Nephron progenitor cell (in vitro differentiated cells): ENCODE data around the gene TENT5C.

Experiments used
- DNase-seq: peaks from one replicate; pipeline ENCODE4 v3.0.0; 2021
- H3K27ac Mint-ChIP-seq: 2 replicates; pipeline ENCODE4 v1.8.0; 2021; ENCODE audit warnings: mild to moderate bottlenecking, moderate library complexity, mixed read lengths
- H3K27me3 Mint-ChIP-seq: 2 replicates; pipeline ENCODE4 v1.8.0; 2021; ENCODE audit warnings: mild to moderate bottlenecking, low read depth, mixed read lengths; ENCODE audit not compliant: poor library complexity
- H3K36me3 Mint-ChIP-seq: 2 replicates; pipeline ENCODE4 v1.8.0; 2021; ENCODE audit warnings: low read depth, mixed read lengths
- H3K4me1 Mint-ChIP-seq: 2 replicates; pipeline ENCODE4 v1.8.0; 2021; ENCODE audit warnings: mixed read lengths
- H3K4me3 Mint-ChIP-seq: 2 replicates; pipeline ENCODE4 v1.8.0; 2021; ENCODE audit warnings: mild to moderate bottlenecking, moderate library complexity, mixed read lengths
- H3K9me3 Mint-ChIP-seq: 2 replicates; pipeline ENCODE4 v1.8.0; 2021; ENCODE audit warnings: mild to moderate bottlenecking, moderate library complexity, mixed read lengths
- TF ChIP-seq, protein P1 (sequence below): fragments of 200-600 bp; sonication (generic); IDR thresholded peaks from 2 replicates; pipeline ENCODE4 v1.5.0; 2021; ENCODE audit warnings: antibody characterized with exemption

Gene TENT5C

DNA sequence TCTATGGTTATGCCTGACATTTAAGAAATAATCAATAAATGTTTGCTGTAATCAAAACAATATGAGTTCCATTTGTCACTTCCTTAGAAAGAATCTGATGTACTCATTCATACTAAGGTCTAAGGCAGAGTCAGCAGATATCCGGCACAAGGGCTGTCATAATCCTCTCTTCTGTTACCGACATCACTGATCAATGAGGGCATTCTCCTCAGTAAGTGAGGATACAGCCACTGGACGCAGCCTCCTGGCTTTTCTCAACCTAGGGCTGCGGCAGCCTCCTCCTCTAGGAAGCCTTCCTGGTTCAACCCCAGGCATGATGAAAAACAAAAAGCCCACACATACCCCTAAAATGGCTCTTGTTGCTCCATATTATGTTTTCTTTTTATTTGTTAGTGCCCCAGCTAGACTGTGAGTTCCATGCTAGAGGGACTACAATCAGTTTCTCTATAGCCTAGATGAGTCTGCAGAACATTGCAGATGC lies 40.7 kb upstream of the TENT5C start:
- Mint-ChIP-seq H3K27ac (no peak overlapping the region), H3K36me3 (no peaks in the 10 kb centered on the region), H3K4me1 (peaks cover 5% of the 10 kb centered on the region), H3K4me3 (no peak overlapping the region), H3K9me3 (no peaks in the 10 kb centered on the region), H3K27me3 (peaks cover 4% of the 10 kb centered on the region)
- DNase-seq = no peak
- TF ChIP-seq, protein P1, sequence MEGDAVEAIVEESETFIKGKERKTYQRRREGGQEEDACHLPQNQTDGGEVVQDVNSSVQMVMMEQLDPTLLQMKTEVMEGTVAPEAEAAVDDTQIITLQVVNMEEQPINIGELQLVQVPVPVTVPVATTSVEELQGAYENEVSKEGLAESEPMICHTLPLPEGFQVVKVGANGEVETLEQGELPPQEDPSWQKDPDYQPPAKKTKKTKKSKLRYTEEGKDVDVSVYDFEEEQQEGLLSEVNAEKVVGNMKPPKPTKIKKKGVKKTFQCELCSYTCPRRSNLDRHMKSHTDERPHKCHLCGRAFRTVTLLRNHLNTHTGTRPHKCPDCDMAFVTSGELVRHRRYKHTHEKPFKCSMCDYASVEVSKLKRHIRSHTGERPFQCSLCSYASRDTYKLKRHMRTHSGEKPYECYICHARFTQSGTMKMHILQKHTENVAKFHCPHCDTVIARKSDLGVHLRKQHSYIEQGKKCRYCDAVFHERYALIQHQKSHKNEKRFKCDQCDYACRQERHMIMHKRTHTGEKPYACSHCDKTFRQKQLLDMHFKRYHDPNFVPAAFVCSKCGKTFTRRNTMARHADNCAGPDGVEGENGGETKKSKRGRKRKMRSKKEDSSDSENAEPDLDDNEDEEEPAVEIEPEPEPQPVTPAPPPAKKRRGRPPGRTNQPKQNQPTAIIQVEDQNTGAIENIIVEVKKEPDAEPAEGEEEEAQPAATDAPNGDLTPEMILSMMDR = no peak

GRCh38 chr1:117565745-117566455 lies 39.9 kb upstream of the TENT5C start:
- H3K27ac Mint-ChIP-seq = no peak overlapping the region
- no peak for DNase-seq
- no peaks in the 10 kb centered on the region for H3K9me3 Mint-ChIP-seq
- H3K4me3 Mint-ChIP-seq = no peak overlapping the region
- H3K4me1 Mint-ChIP-seq = peaks cover 5% of the 10 kb centered on the region
- TF ChIP-seq, protein P1 = no peak
- H3K36me3 Mint-ChIP-seq = no peaks in the 10 kb centered on the region
- peaks cover 4% of the 10 kb centered on the region for H3K27me3 Mint-ChIP-seq

DNA sequence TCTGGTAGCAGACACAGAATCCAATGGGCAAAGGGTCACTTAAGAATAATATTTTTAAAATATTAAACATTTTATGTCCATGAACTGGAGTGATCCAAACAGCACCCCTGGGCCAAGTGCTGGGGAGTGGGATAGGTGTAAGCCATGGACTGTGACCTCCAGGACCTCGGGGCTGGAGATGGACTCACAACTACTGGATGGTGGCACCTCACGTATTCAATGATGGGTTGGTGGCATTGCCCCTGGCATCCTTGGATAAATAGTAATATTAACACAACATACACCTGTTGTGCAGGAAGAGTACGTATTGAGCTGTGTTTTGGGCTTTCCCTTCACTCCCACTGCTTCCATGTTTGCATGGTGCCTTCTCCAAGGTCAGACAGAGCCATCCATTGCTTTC lies 39.3 kb upstream of the TENT5C start:
- Mint-ChIP-seq H3K27ac (no peak overlapping the region), H3K4me3 (no peak overlapping the region), H3K27me3 (peaks cover 4% of the 10 kb centered on the region), H3K4me1 (peaks cover 8% of the 10 kb centered on the region), H3K36me3 (no peaks in the 10 kb centered on the region), H3K9me3 (no peaks in the 10 kb centered on the region)
- TF ChIP-seq, protein P1 = no peak
- no peak for DNase-seq

- no peaks in the 10 kb centered on the region for H3K36me3 Mint-ChIP-seq
These were observed 38.4 kb upstream of the TENT5C start for GRCh38 chr1:117567435-117567834.

GRCh38 chr1:117567976-117568375 lies 37.9 kb upstream of the TENT5C start:
- TF ChIP-seq, protein P1 = no peak
- no peak for DNase-seq
- Mint-ChIP-seq H3K27ac (no peak overlapping the region), H3K27me3 (peaks cover 4% of the 10 kb centered on the region), H3K4me1 (peaks cover 12% of the 10 kb centered on the region), H3K36me3 (no peaks in the 10 kb centered on the region), H3K4me3 (no peak overlapping the region), H3K9me3 (no peaks in the 10 kb centered on the region)

More at GRCh38 chr1:117567435-117567834, 38.4 kb upstream of the TENT5C start:
- H3K27me3 Mint-ChIP-seq = peaks cover 4% of the 10 kb centered on the region
- H3K4me3 Mint-ChIP-seq = no peak overlapping the region
- DNase-seq = no peak
- no peak overlapping the region for H3K27ac Mint-ChIP-seq
- TF ChIP-seq, protein P1 = no peak
- H3K9me3 Mint-ChIP-seq = no peaks in the 10 kb centered on the region
- peaks cover 12% of the 10 kb centered on the region for H3K4me1 Mint-ChIP-seq

DNA sequence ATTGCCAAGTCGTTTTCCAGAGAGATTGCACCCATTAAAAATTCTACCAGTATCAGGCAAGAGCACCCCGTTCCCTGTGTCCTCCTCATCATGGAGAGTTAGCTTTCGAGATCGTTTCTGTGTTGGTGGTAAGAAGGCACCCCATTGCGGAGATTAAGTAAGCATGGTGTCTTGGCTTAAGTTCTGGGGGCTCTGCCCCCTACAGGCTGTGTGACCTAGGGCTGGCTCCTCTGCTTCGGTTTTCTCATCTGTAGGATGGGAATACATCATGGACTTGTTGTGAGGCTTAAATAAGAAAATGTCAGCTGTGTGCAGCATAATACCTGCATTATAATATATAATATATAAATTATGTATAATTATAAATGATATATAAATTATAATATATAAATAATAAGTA lies 36.8 kb upstream of the TENT5C start:
- Mint-ChIP-seq H3K9me3 (no peaks in the 10 kb centered on the region), H3K27ac (no peak overlapping the region), H3K4me3 (no peak overlapping the region), H3K36me3 (no peaks in the 10 kb centered on the region), H3K4me1 (peaks cover 7% of the 10 kb centered on the region), H3K27me3 (peaks cover 4% of the 10 kb centered on the region)
- no peak for DNase-seq
- TF ChIP-seq, protein P1 = no peak
